Hepatocyte (in vitro differentiated cells): ENCODE data around the gene RSU1. TPM values are rescaled to one million over a fixed set of nuclear protein-coding genes. Genes with fewer than 3 reads are reported as not detected.
"Not testable (repeated sequence)": the region's sequence is repeated elsewhere in the genome, so short reads cannot be mapped to it uniquely, and the experiment has no call there.

Source experiments
- DNase-seq: peaks from one replicate; pipeline ENCODE4 v3.0.0-alpha.2; 2016; ENCODE audit warnings: low spot score
- H2AFZ ChIP-seq: fragments of 200-600 bp; sonication (generic); 2 replicates; pipeline ENCODE4 v1.6.0; 2016; ENCODE audit warnings: antibody characterized with exemption, mild to moderate bottlenecking
- H3K27ac ChIP-seq: fragments of 200-600 bp; sonication (generic); 2 replicates; pipeline ENCODE4 v1.5.1; 2016; ENCODE audit warnings: mild to moderate bottlenecking
- H3K27me3 ChIP-seq: fragments of 200-600 bp; sonication (generic); 2 replicates; pipeline ENCODE4 v1.6.1; 2016
- H3K36me3 ChIP-seq: fragments of 200-600 bp; sonication (generic); replicated peaks from 2 replicates; pipeline ENCODE4 v1.5.1; 2016; ENCODE audit warnings: low read depth; ENCODE audit not compliant: insufficient read depth
- H3K4me1 ChIP-seq: fragments of 200-600 bp; sonication (generic); 2 replicates; pipeline ENCODE4 v1.5.1; 2016; ENCODE audit warnings: mild to moderate bottlenecking, moderate library complexity; ENCODE audit not compliant: insufficient read depth
- H3K4me2 ChIP-seq: fragments of 200-600 bp; sonication (generic); 2 replicates; pipeline ENCODE4 v1.6.0; 2016
- H3K4me3 ChIP-seq: fragments of 200-600 bp; sonication (generic); 2 replicates; pipeline ENCODE4 v1.5.1; 2016; ENCODE audit warnings: mild to moderate bottlenecking
- H3K79me2 ChIP-seq: fragments of 200-600 bp; sonication (generic); 2 replicates; pipeline ENCODE4 v1.6.0; 2017; ENCODE audit warnings: mild to moderate bottlenecking
- H3K9me2 ChIP-seq: fragments of 200-600 bp; sonication (generic); replicated peaks from 2 replicates; pipeline ENCODE4 v1.6.0; 2017; ENCODE audit warnings: mild to moderate bottlenecking; ENCODE audit not compliant: insufficient read depth
- H3K9me3 ChIP-seq: fragments of 200-600 bp; sonication (generic); 2 replicates; pipeline ENCODE4 v1.5.1; 2016; ENCODE audit warnings: low read depth, mild to moderate bottlenecking
- H4K20me1 ChIP-seq: fragments of 200-600 bp; sonication (generic); 2 replicates; pipeline ENCODE4 v1.6.0; 2016; ENCODE audit warnings: mild to moderate bottlenecking; ENCODE audit not compliant: insufficient read depth, poor library complexity, severe bottlenecking
- CTCF ChIP-seq: fragments of 200-600 bp; sonication (generic); IDR thresholded peaks from 2 replicates; pipeline ENCODE4 v1.5.1; 2016; ENCODE audit warnings: antibody characterized with exemption, mild to moderate bottlenecking; ENCODE audit not compliant: poor library complexity
- EZH2 ChIP-seq: fragments of 200-600 bp; sonication (generic); IDR thresholded peaks from 2 replicates; pipeline ENCODE4 v1.6.1; 2016; ENCODE audit warnings: antibody characterized with exemption, mild to moderate bottlenecking, borderline replicate concordance
- EZH2phosphoT487 ChIP-seq: fragments of 200-600 bp; sonication (generic); IDR thresholded peaks from one replicate; pipeline ENCODE4 v1.6.1; 2018; ENCODE audit warnings: antibody characterized with exemption, mild to moderate bottlenecking, low read depth, moderate library complexity; ENCODE audit not compliant: unreplicated experiment, severe bottlenecking
- WGBS: methylation state at CpG from one replicate; pipeline ENCODE4 v1.1.6; 2016; ENCODE audit warnings: low lambda C conversion rate; ENCODE audit errors: missing lambda C conversion rate; 5-methylcytosine and 5-hydroxymethylcytosine counted together
- polyA plus RNA-seq: library from polyadenylated mRNA; unstranded; fragments of >200 nt; fragmentation: Nextera tagmentation; extraction: Ambion mirVana; gene quantifications from 2 replicates; pipeline ENCODE4 v1.2.1, GENCODE V29; 2016
- total RNA-seq: library from RNA; depleted of rRNA; stranded (reverse); fragments of >200 nt; gene quantifications from 2 replicates; pipeline ENCODE4 v1.2.3, GENCODE V29; 2014

Gene RSU1
- total and polyA plus RNA-seq, 2 experiments from 2014 or later, result 37.0 to 52.3 TPM

GRCh38 chr10:16754765-16755164, 62.5 kb downstream of the RSU1 start:
- no peaks in the 10 kb centered on the region for H3K9me3 ChIP-seq
- no peaks in the 10 kb centered on the region for H3K4me1 ChIP-seq
- WGBS, result 88% methylated on average over 6 of the region's 6 CpGs
- H3K36me3 ChIP-seq, result no peaks in the 10 kb centered on the region
- H3K27me3 ChIP-seq, result no peaks in the 10 kb centered on the region
- no peak overlapping the region for H3K4me3 ChIP-seq
- no peaks in the 10 kb centered on the region for H4K20me1 ChIP-seq
- no peaks in the 10 kb centered on the region for H3K79me2 ChIP-seq
- no peak for TF ChIP-seq EZH2phosphoT487
- TF ChIP-seq CTCF, result no peak
- no peak for TF ChIP-seq EZH2
- no peak overlapping the region for H3K27ac ChIP-seq
- H3K4me2 ChIP-seq, result no peak overlapping the region
- no peak overlapping the region for H2AFZ ChIP-seq
- H3K9me2 ChIP-seq, result no peaks in the 10 kb centered on the region
- DNase-seq, result no peak

- H3K27me3 ChIP-seq, H3K9me3 ChIP-seq, H3K4me1 ChIP-seq, H3K4me3 ChIP-seq, H3K9me2 ChIP-seq, H3K4me2 ChIP-seq, H4K20me1 ChIP-seq, H3K36me3 ChIP-seq, DNase-seq, H3K79me2 ChIP-seq, H3K27ac ChIP-seq, H2AFZ ChIP-seq: not testable (repeated sequence)
- 93% methylated on average over 6 of the region's 6 CpGs for WGBS
Measured at GRCh38 chr10:16752849-16753248, 64.4 kb downstream of the RSU1 start.

- no peak for TF ChIP-seq CTCF
- no peak for TF ChIP-seq EZH2
- no peak for TF ChIP-seq EZH2phosphoT487
- no peak overlapping the region for H3K27ac ChIP-seq
Measured at GRCh38 chr10:16752099-16752498, 65.1 kb downstream of the RSU1 start.

GRCh38 chr10:16751244-16751643, 66.0 kb downstream of the RSU1 start:
- Histone ChIP-seq H3K27me3 (no peaks in the 10 kb centered on the region), H3K36me3 (no peaks in the 10 kb centered on the region), H3K79me2 (no peaks in the 10 kb centered on the region), H3K9me3 (no peaks in the 10 kb centered on the region), H3K4me2 (no peak overlapping the region), H3K4me3 (no peak overlapping the region), H4K20me1 (no peaks in the 10 kb centered on the region), H3K27ac (no peak overlapping the region), H3K9me2 (no peaks in the 10 kb centered on the region), H3K4me1 (no peaks in the 10 kb centered on the region), H2AFZ (no peak overlapping the region)
- WGBS, result 97% methylated on average over 8 of the region's 8 CpGs
- no peak for DNase-seq
- TF ChIP-seq CTCF (no peak), EZH2 (no peak), EZH2phosphoT487 (no peak)

More at GRCh38 chr10:16752099-16752498, 65.1 kb downstream of the RSU1 start:
- H3K79me2 ChIP-seq, result no peaks in the 10 kb centered on the region
- no peak for DNase-seq
- H2AFZ ChIP-seq, result no peak overlapping the region
- no peaks in the 10 kb centered on the region for H4K20me1 ChIP-seq
- no peaks in the 10 kb centered on the region for H3K36me3 ChIP-seq
- H3K4me1 ChIP-seq, result no peaks in the 10 kb centered on the region
- H3K9me3 ChIP-seq, result no peaks in the 10 kb centered on the region
- H3K4me3 ChIP-seq, result no peak overlapping the region
- 96% methylated on average over 4 of the region's 4 CpGs for WGBS
- H3K27me3 ChIP-seq, result no peaks in the 10 kb centered on the region
- H3K9me2 ChIP-seq, result no peaks in the 10 kb centered on the region
- no peak overlapping the region for H3K4me2 ChIP-seq
